Mesendoderm (in vitro differentiated cells): Measurements from ENCODE around the gene NDUFAF2.

ENCODE experiments used
- DNase-seq: peaks from one replicate; pipeline ENCODE4 v3.0.0; 2013
- H2AK5ac ChIP-seq: 2 replicates; pipeline ENCODE4 v1.6.1; 2013; ENCODE audit warnings: low read length, inconsistent platforms
- H2BK120ac ChIP-seq: 2 replicates; pipeline ENCODE4 v1.6.1; 2013; ENCODE audit warnings: low read depth, mild to moderate bottlenecking, low read length, moderate library complexity, mixed read lengths
- H2BK15ac ChIP-seq: replicated peaks from 2 replicates; pipeline ENCODE4 v1.6.1; 2013; ENCODE audit warnings: low read depth, mild to moderate bottlenecking, moderate library complexity
- H2BK5ac ChIP-seq: 2 replicates; pipeline ENCODE4 v1.6.1; 2013; ENCODE audit warnings: low read length, inconsistent platforms
- H3K18ac ChIP-seq: 2 replicates; pipeline ENCODE4 v1.6.1; 2013; ENCODE audit warnings: mild to moderate bottlenecking, low read length, mixed read lengths
- H3K23ac ChIP-seq: one replicate; pipeline ENCODE4 v1.6.1; 2013; ENCODE audit warnings: low read length
- H3K27ac ChIP-seq: 2 replicates; pipeline ENCODE4 v1.5.1; 2013; ENCODE audit warnings: low read depth, mild to moderate bottlenecking, inconsistent platforms, low read length, moderate library complexity
- H3K27me3 ChIP-seq: 2 replicates; pipeline ENCODE4 v1.6.1; 2013; ENCODE audit warnings: low read length, control low read depth, mild to moderate bottlenecking, inconsistent platforms; ENCODE audit not compliant: insufficient read depth, poor library complexity
- H3K36me3 ChIP-seq: 2 replicates; pipeline ENCODE4 v1.6.1; 2013; ENCODE audit warnings: low read length, inconsistent platforms; ENCODE audit not compliant: control insufficient read depth, insufficient read depth
- H3K4ac ChIP-seq: one replicate; pipeline ENCODE4 v1.6.1; 2013; ENCODE audit warnings: low read depth, mild to moderate bottlenecking, low read length, moderate library complexity
- H3K4me1 ChIP-seq: 2 replicates; pipeline ENCODE4 v1.6.1; 2013; ENCODE audit warnings: low read depth, low read length, inconsistent platforms; ENCODE audit not compliant: control insufficient read depth
- H3K4me2 ChIP-seq: 2 replicates; pipeline ENCODE4 v1.6.1; 2013; ENCODE audit warnings: low read length
- H3K4me3 ChIP-seq: 2 replicates; pipeline ENCODE4 v1.5.1; 2013; ENCODE audit warnings: mild to moderate bottlenecking, low read length
- H3K56ac ChIP-seq: one replicate; pipeline ENCODE4 v1.6.1; 2013; ENCODE audit warnings: low read length
- H3K79me1 ChIP-seq: 2 replicates; pipeline ENCODE4 v1.6.1; 2013; ENCODE audit warnings: low read length, inconsistent platforms
- H3K79me2 ChIP-seq: 2 replicates; pipeline ENCODE4 v1.6.1; 2013; ENCODE audit warnings: mild to moderate bottlenecking, low read length; ENCODE audit not compliant: control insufficient read depth, insufficient read depth
- H3K9ac ChIP-seq: 2 replicates; pipeline ENCODE4 v1.6.1; 2013; ENCODE audit warnings: low read length, inconsistent platforms
- H4K5ac ChIP-seq: one replicate; pipeline ENCODE4 v1.6.1; 2013; ENCODE audit warnings: low read length
- H4K8ac ChIP-seq: one replicate; pipeline ENCODE4 v1.6.1; 2013; ENCODE audit warnings: low read depth, mild to moderate bottlenecking, control low read depth, low read length, moderate library complexity
- WGBS: extraction: QIAGEN DNeasy Blood & Tissue Kit; methylation state at CpG from one replicate; pipeline ENCODE4 v1.1.7; 2013; ENCODE audit warnings: low lambda C conversion rate, missing lambda C conversion rate; ENCODE audit not compliant: insufficient coverage; ENCODE audit errors: extremely low coverage; 5-methylcytosine and 5-hydroxymethylcytosine counted together

NDUFAF2 gene

GRCh38 chr5:61100437-61100836, 155.4 kb downstream of the NDUFAF2 start:
- H3K79me1 ChIP-seq = no peaks in the 10 kb centered on the region
- H3K27me3 ChIP-seq = no peaks in the 10 kb centered on the region
- no peak overlapping the region for H3K27ac ChIP-seq
- no peak overlapping the region for H3K4me3 ChIP-seq
- H3K56ac ChIP-seq = no peak overlapping the region
- no peak overlapping the region for H2BK15ac ChIP-seq
- no peak overlapping the region for H2BK120ac ChIP-seq
- no peak overlapping the region for H3K4ac ChIP-seq
- H3K4me2 ChIP-seq = no peak overlapping the region
- DNase-seq = no peak
- H3K23ac ChIP-seq = no peak overlapping the region
- no peaks in the 10 kb centered on the region for H3K79me2 ChIP-seq
- no peak overlapping the region for H4K8ac ChIP-seq
- no peak overlapping the region for H2AK5ac ChIP-seq
- no CpG with 5 or more reads among the region's 4 CpGs for WGBS
- no peak overlapping the region for H3K9ac ChIP-seq
- no peak overlapping the region for H3K18ac ChIP-seq
- H3K4me1 ChIP-seq = no peaks in the 10 kb centered on the region
- no peaks in the 10 kb centered on the region for H3K36me3 ChIP-seq
- H4K5ac ChIP-seq = no peak overlapping the region
- H2BK5ac ChIP-seq = no peak overlapping the region

GRCh38 chr5:61114441-61114840, 169.4 kb downstream of the NDUFAF2 start:
- H4K5ac ChIP-seq = no peak overlapping the region
- no peaks in the 10 kb centered on the region for H3K79me1 ChIP-seq
- no peak overlapping the region for H3K4me3 ChIP-seq
- H3K4me1 ChIP-seq = no peaks in the 10 kb centered on the region
- no peak overlapping the region for H2AK5ac ChIP-seq
- H3K9ac ChIP-seq = no peak overlapping the region
- no peaks in the 10 kb centered on the region for H3K79me2 ChIP-seq
- no peak overlapping the region for H3K4me2 ChIP-seq
- H3K27me3 ChIP-seq = no peaks in the 10 kb centered on the region
- H2BK15ac ChIP-seq = no peak overlapping the region
- DNase-seq = no peak
- no peak overlapping the region for H3K18ac ChIP-seq
- H3K27ac ChIP-seq = no peak overlapping the region
- H4K8ac ChIP-seq = no peak overlapping the region
- no CpG with 5 or more reads among the region's 1 CpG for WGBS
- H3K56ac ChIP-seq = no peak overlapping the region
- no peak overlapping the region for H2BK5ac ChIP-seq
- H3K36me3 ChIP-seq = no peaks in the 10 kb centered on the region
- no peak overlapping the region for H2BK120ac ChIP-seq
- H3K4ac ChIP-seq = no peak overlapping the region
- H3K23ac ChIP-seq = no peak overlapping the region

- Histone ChIP-seq H3K4me3 (no peak overlapping the region), H4K8ac (no peak overlapping the region), H3K9ac (no peak overlapping the region), H4K5ac (no peak overlapping the region), H3K36me3 (no peaks in the 10 kb centered on the region), H3K79me2 (no peaks in the 10 kb centered on the region), H3K18ac (no peak overlapping the region), H3K56ac (no peak overlapping the region), H3K27me3 (no peaks in the 10 kb centered on the region), H3K4me1 (no peaks in the 10 kb centered on the region), H3K79me1 (no peaks in the 10 kb centered on the region), H2BK15ac (no peak overlapping the region), H3K4ac (no peak overlapping the region), H2BK120ac (no peak overlapping the region), H2AK5ac (no peak overlapping the region), H3K4me2 (no peak overlapping the region), H3K27ac (no peak overlapping the region), H2BK5ac (no peak overlapping the region), H3K23ac (no peak overlapping the region)
- no peak for DNase-seq
- no CpG with 5 or more reads among the region's 3 CpGs for WGBS
Measured at GRCh38 chr5:61115968-61116367, 171.0 kb downstream of the NDUFAF2 start.

- H3K4ac ChIP-seq = no peak overlapping the region
- no peak overlapping the region for H3K4me3 ChIP-seq
- no peak overlapping the region for H3K18ac ChIP-seq
- H3K4me2 ChIP-seq = no peak overlapping the region
- no peak overlapping the region for H2AK5ac ChIP-seq
- no peak overlapping the region for H2BK5ac ChIP-seq
- H4K5ac ChIP-seq = no peak overlapping the region
- H3K79me2 ChIP-seq = no peaks in the 10 kb centered on the region
- H2BK15ac ChIP-seq = no peak overlapping the region
- H2BK120ac ChIP-seq = no peak overlapping the region
- no peak overlapping the region for H3K9ac ChIP-seq
- no peaks in the 10 kb centered on the region for H3K79me1 ChIP-seq
- H3K36me3 ChIP-seq = no peaks in the 10 kb centered on the region
- H4K8ac ChIP-seq = no peak overlapping the region
- H3K56ac ChIP-seq = no peak overlapping the region
- H3K27me3 ChIP-seq = no peaks in the 10 kb centered on the region
- H3K4me1 ChIP-seq = no peaks in the 10 kb centered on the region
- no peak overlapping the region for H3K27ac ChIP-seq
- no peak for DNase-seq
- H3K23ac ChIP-seq = no peak overlapping the region
- no CpG with 5 or more reads among the region's 1 CpG for WGBS
Measured at GRCh38 chr5:61119066-61119465, 174.1 kb downstream of the NDUFAF2 start.

- no peak overlapping the region for H3K18ac ChIP-seq
- no CpG with 5 or more reads among the region's 1 CpG for WGBS
- H2BK5ac ChIP-seq = no peak overlapping the region
- H3K4me3 ChIP-seq = no peak overlapping the region
- H2BK15ac ChIP-seq = no peak overlapping the region
- no peak for DNase-seq
- no peaks in the 10 kb centered on the region for H3K36me3 ChIP-seq
- no peak overlapping the region for H2BK120ac ChIP-seq
- H3K4me2 ChIP-seq = no peak overlapping the region
- no peak overlapping the region for H3K9ac ChIP-seq
- no peaks in the 10 kb centered on the region for H3K79me2 ChIP-seq
- H4K5ac ChIP-seq = no peak overlapping the region
- no peak overlapping the region for H4K8ac ChIP-seq
- H3K4me1 ChIP-seq = no peaks in the 10 kb centered on the region
- no peak overlapping the region for H2AK5ac ChIP-seq
- H3K23ac ChIP-seq = no peak overlapping the region
- no peak overlapping the region for H3K27ac ChIP-seq
- no peaks in the 10 kb centered on the region for H3K27me3 ChIP-seq
- H3K79me1 ChIP-seq = no peaks in the 10 kb centered on the region
- H3K4ac ChIP-seq = no peak overlapping the region
- H3K56ac ChIP-seq = no peak overlapping the region
Measured at GRCh38 chr5:61120534-61120933, 175.5 kb downstream of the NDUFAF2 start.

GRCh38 chr5:61123145-61123544, 178.1 kb downstream of the NDUFAF2 start:
- no peak overlapping the region for H3K9ac ChIP-seq
- H3K79me1 ChIP-seq = no peaks in the 10 kb centered on the region

More at GRCh38 chr5:61123145-61123544, 178.1 kb downstream of the NDUFAF2 start:
- no peak overlapping the region for H3K4ac ChIP-seq
- H3K27me3 ChIP-seq = no peaks in the 10 kb centered on the region
- no peak overlapping the region for H4K5ac ChIP-seq
- no peak overlapping the region for H2BK15ac ChIP-seq
- no peak for DNase-seq
- no peak overlapping the region for H2BK120ac ChIP-seq
- no peak overlapping the region for H3K4me2 ChIP-seq
- no peak overlapping the region for H3K23ac ChIP-seq
- no peak overlapping the region for H3K4me3 ChIP-seq
- no peak overlapping the region for H3K27ac ChIP-seq
- no peaks in the 10 kb centered on the region for H3K4me1 ChIP-seq
- no peak overlapping the region for H2BK5ac ChIP-seq
- no peak overlapping the region for H3K18ac ChIP-seq
- no CpG with 5 or more reads among the region's 4 CpGs for WGBS
- H3K36me3 ChIP-seq = no peaks in the 10 kb centered on the region
- H4K8ac ChIP-seq = no peak overlapping the region
- no peaks in the 10 kb centered on the region for H3K79me2 ChIP-seq
- H3K56ac ChIP-seq = no peak overlapping the region
- no peak overlapping the region for H2AK5ac ChIP-seq
